Loucy (cell line): Measurements from ENCODE around the gene PLEK.

Source experiments
- H2AFZ ChIP-seq: fragments of 200-600 bp; sonication (generic); 2 replicates; pipeline ENCODE4 v1.6.0; 2016; ENCODE audit warnings: antibody characterized with exemption, mild to moderate bottlenecking, low read length, moderate library complexity
- H3F3A ChIP-seq: fragments of 200-600 bp; 2 replicates; pipeline ENCODE4 v1.6.0; 2016; ENCODE audit warnings: antibody characterized with exemption, low read depth, mild to moderate bottlenecking
- H3K27me3 ChIP-seq: fragments of 200-600 bp; sonication (generic); 2 replicates; pipeline ENCODE4 v1.6.1; 2014; ENCODE audit warnings: low read length, mild to moderate bottlenecking; ENCODE audit not compliant: insufficient read depth, poor library complexity, severe bottlenecking
- H3K36me3 ChIP-seq: fragments of 200-600 bp; sonication (generic); 2 replicates; pipeline ENCODE4 v1.6.1; 2016; ENCODE audit warnings: low read length; ENCODE audit not compliant: insufficient read depth
- H3K4me1 ChIP-seq: fragments of 200-600 bp; sonication (generic); 2 replicates; pipeline ENCODE4 v1.5.1; 2014; ENCODE audit warnings: low read length, mild to moderate bottlenecking; ENCODE audit not compliant: insufficient read depth, poor library complexity, severe bottlenecking
- H3K4me2 ChIP-seq: fragments of 200-600 bp; sonication (generic); 2 replicates; pipeline ENCODE4 v1.6.0; 2014; ENCODE audit warnings: antibody characterized with exemption, low read length, low read depth, mild to moderate bottlenecking; ENCODE audit not compliant: poor library complexity, severe bottlenecking
- H3K4me3 ChIP-seq: fragments of 200-600 bp; sonication (generic); 2 replicates; pipeline ENCODE4 v1.5.1; 2014; ENCODE audit warnings: low read length, mild to moderate bottlenecking, mixed read lengths; ENCODE audit not compliant: poor library complexity, severe bottlenecking
- H3K79me2 ChIP-seq: fragments of 200-600 bp; sonication (generic); 2 replicates; pipeline ENCODE4 v1.6.1; 2014; ENCODE audit warnings: low read length; ENCODE audit not compliant: insufficient read depth
- H3K9ac ChIP-seq: fragments of 200-600 bp; sonication (generic); 2 replicates; pipeline ENCODE4 v1.6.0; 2014; ENCODE audit warnings: mild to moderate bottlenecking, low read depth, low read length, moderate library complexity; ENCODE audit not compliant: poor library complexity, severe bottlenecking
- H3K9me2 ChIP-seq: fragments of 200-600 bp; sonication (generic); replicated peaks from 2 replicates; pipeline ENCODE4 v1.6.1; 2016; ENCODE audit warnings: low read depth, low read length, mixed read lengths
- H3K9me3 ChIP-seq: fragments of 200-600 bp; sonication (generic); 2 replicates; pipeline ENCODE4 v1.6.1; 2014; ENCODE audit warnings: mild to moderate bottlenecking, antibody characterized with exemption, low read length, low read depth; ENCODE audit not compliant: insufficient read depth
- H4K20me1 ChIP-seq: fragments of 200-600 bp; sonication (generic); 2 replicates; pipeline ENCODE4 v1.6.0; 2014; ENCODE audit warnings: antibody characterized with exemption, low read length, mild to moderate bottlenecking; ENCODE audit not compliant: insufficient read depth, poor library complexity, severe bottlenecking
- CTCF ChIP-seq: fragments of 200-600 bp; sonication (generic); conservative IDR thresholded peaks from 2 replicates; pipeline ENCODE4 v1.5.1; 2014; ENCODE audit warnings: mild to moderate bottlenecking, antibody characterized with exemption, low read length
- EZH2phosphoT487 ChIP-seq: fragments of 200-600 bp; IDR thresholded peaks from 2 replicates; pipeline ENCODE4 v1.6.1; 2018; ENCODE audit warnings: antibody characterized with exemption, mild to moderate bottlenecking, moderate library complexity, borderline replicate concordance

PLEK gene

GRCh38 chr2:68357605-68358337 lies 7.3 kb upstream of the PLEK start:
- Histone ChIP-seq H3K4me1 (peaks cover 15% of the 10 kb centered on the region), H3K79me2 (no peaks in the 10 kb centered on the region), H3K9ac (no peak overlapping the region), H3K9me3 (no peaks in the 10 kb centered on the region), H3K27me3 (no peaks in the 10 kb centered on the region), H3K4me3 (no peak overlapping the region), H3K4me2 (no peak overlapping the region), H2AFZ (peak overlapping the region; percentile 14; the same call in 1 of the 2 replicates), H3K9me2 (no peaks in the 10 kb centered on the region), H3F3A (no peaks in the 10 kb centered on the region), H4K20me1 (no peaks in the 10 kb centered on the region), H3K36me3 (no peaks in the 10 kb centered on the region)
- TF ChIP-seq CTCF (peak; percentile 78), EZH2phosphoT487 (no peak)

GRCh38 chr2:68359889-68360288 lies 5.2 kb upstream of the PLEK start:
- H3K9me2 ChIP-seq: no peaks in the 10 kb centered on the region
- H2AFZ ChIP-seq: no peak overlapping the region
- H3K27me3 ChIP-seq: no peaks in the 10 kb centered on the region
- H3K4me1 ChIP-seq: peaks cover 11% of the 10 kb centered on the region
- no peaks in the 10 kb centered on the region for H3K36me3 ChIP-seq
- H3K4me2 ChIP-seq: no peak overlapping the region
- no peaks in the 10 kb centered on the region for H3K79me2 ChIP-seq
- no peaks in the 10 kb centered on the region for H3K9me3 ChIP-seq
- H3F3A ChIP-seq: no peaks in the 10 kb centered on the region
- no peak overlapping the region for H3K4me3 ChIP-seq
- no peaks in the 10 kb centered on the region for H4K20me1 ChIP-seq
- peak; percentile 48 for TF ChIP-seq CTCF
- no peak for TF ChIP-seq EZH2phosphoT487
- H3K9ac ChIP-seq: no peak overlapping the region

- Histone ChIP-seq H3K4me1 (peaks cover 7% of the 10 kb centered on the region), H4K20me1 (no peaks in the 10 kb centered on the region), H3K9me2 (no peaks in the 10 kb centered on the region), H3K27me3 (no peaks in the 10 kb centered on the region), H3F3A (no peaks in the 10 kb centered on the region), H3K79me2 (no peaks in the 10 kb centered on the region), H3K36me3 (no peaks in the 10 kb centered on the region), H3K9me3 (no peaks in the 10 kb centered on the region), H3K9ac (peak overlapping the region; percentile 29), H2AFZ (peak overlapping the region; percentile 86), H3K4me3 (peak overlapping the region; percentile 48), H3K4me2 (peak overlapping the region; percentile 47)
- TF ChIP-seq EZH2phosphoT487 (no peak), CTCF (peak; percentile 78)
These were observed 3.0 kb upstream of the PLEK start for GRCh38 chr2:68362069-68362468.
